K562 (cell line): ENCODE results near the gene LMOD1. TPM values are rescaled to one million over a fixed set of nuclear protein-coding genes. Genes with fewer than 3 reads are reported as not detected.

Source experiments
- EHMT2 ChIP-seq: fragments of 450-650 bp; IDR thresholded peaks from 2 replicates; pipeline ENCODE4 v1.6.1; 2018; ENCODE audit warnings: antibody characterized with exemption
- JUND ChIP-seq, 2 experiments: IDR thresholded peaks; 2 replicates in 1 of 2; 3 replicates in 1 of 2; pipeline ENCODE4 v1.6.1; 2011; ENCODE audit warnings: borderline replicate concordance in 2 of 2, low read depth in 2 of 2, low read length in 2 of 2, improper control_type of control experiment in 1 of 2, missing biosample characterization in 1 of 2, missing genetic modification characterization in 1 of 2, missing genetic modification reagents in 1 of 2
- KAT7 ChIP-seq: sonication (generic); formaldehyde crosslinking; IDR thresholded peaks from 2 replicates; pipeline ENCODE4 v1.8.0; 2022; ENCODE audit warnings: missing genetic modification reagents, mild to moderate bottlenecking, borderline replicate concordance
- KLF1 ChIP-seq: fragments of 450-650 bp; IDR thresholded peaks from 2 replicates; pipeline ENCODE4 v1.6.1; 2016; ENCODE audit warnings: missing genetic modification characterization, missing compliant biosample characterization
- KLF13 ChIP-seq: fragments of 450-650 bp; IDR thresholded peaks from 2 replicates; pipeline ENCODE4 v1.6.1; 2016; ENCODE audit warnings: missing genetic modification characterization, low read depth, mild to moderate bottlenecking, missing compliant biosample characterization, moderate library complexity, borderline replicate concordance
- NBN ChIP-seq: fragments of 450-650 bp; IDR thresholded peaks from 2 replicates; pipeline ENCODE4 v1.6.1; 2016; ENCODE audit warnings: low read depth, mild to moderate bottlenecking
- POLR2AphosphoS2 ChIP-seq: IDR thresholded peaks from 2 replicates; pipeline ENCODE4 v1.6.1; 2012; ENCODE audit warnings: low read length, improper control_type of control experiment
- PPARD ChIP-seq: fragments of 250-450 bp; sonication (Bioruptor Pico); IDR thresholded peaks from 2 replicates; pipeline ENCODE4 v1.8.0; 2022; ENCODE audit warnings: inconsistent platforms, mild to moderate bottlenecking, moderate library complexity
- PRMT5 ChIP-seq: sonication (generic); formaldehyde crosslinking; IDR thresholded peaks from 2 replicates; pipeline ENCODE4 v1.5.0; 2020; ENCODE audit warnings: missing genetic modification reagents
- RBM34 ChIP-seq: fragments of 200-400 bp; formaldehyde crosslinking; IDR thresholded peaks from 2 replicates; pipeline ENCODE4 v1.6.1; 2018; ENCODE audit warnings: low read length, borderline replicate concordance; ENCODE audit not compliant: insufficient read depth
- SIN3A ChIP-seq, 2 experiments: fragments of 150-350 bp in 1 of 2; IDR thresholded peaks; 2 replicates each; pipeline ENCODE4 v1.6.1; 2011 to 2016; ENCODE audit warnings: borderline replicate concordance in 2 of 2, low read depth in 2 of 2, low read length in 2 of 2, mild to moderate bottlenecking in 2 of 2, moderate library complexity in 2 of 2; ENCODE audit not compliant: control insufficient read depth in 1 of 2
- SRSF9 ChIP-seq: fragments of 200-400 bp; formaldehyde crosslinking; IDR thresholded peaks from 2 replicates; pipeline ENCODE4 v1.6.1; 2017; ENCODE audit warnings: low read depth, low read length, borderline replicate concordance
- TAF1 ChIP-seq: IDR thresholded peaks from 2 replicates; pipeline ENCODE4 v1.6.1; 2011; ENCODE audit warnings: mild to moderate bottlenecking, low read length, moderate library complexity; ENCODE audit not compliant: insufficient read depth, control insufficient read depth, severe bottlenecking; ENCODE audit errors: extremely low read depth
- TFAM ChIP-seq: fragments of 250-450 bp; sonication (Bioruptor Pico); conservative IDR thresholded peaks from 2 replicates; pipeline ENCODE4 v1.5.0; 2021; ENCODE audit warnings: mild to moderate bottlenecking, moderate library complexity
- XRCC5 ChIP-seq: fragments of 200-400 bp; formaldehyde crosslinking; IDR thresholded peaks from 2 replicates; pipeline ENCODE4 v1.6.1; 2017; ENCODE audit warnings: low read depth, mild to moderate bottlenecking, low read length
- ZBTB2 ChIP-seq: fragments of 450-650 bp; IDR thresholded peaks from 2 replicates; pipeline ENCODE4 v1.6.1; 2016; ENCODE audit warnings: antibody characterized with exemption
- ZC3H4 ChIP-seq: sonication (generic); formaldehyde crosslinking; IDR thresholded peaks from 2 replicates; pipeline ENCODE4 v1.9.0; 2021; ENCODE audit warnings: missing genetic modification reagents, borderline replicate concordance
- ZC3H8 ChIP-seq: fragments of 450-650 bp; IDR thresholded peaks from 2 replicates; pipeline ENCODE4 v1.6.1; 2017
- ZFX ChIP-seq: sonication (generic); formaldehyde crosslinking; IDR thresholded peaks from 2 replicates; pipeline ENCODE4 v1.8.0; 2022; ENCODE audit warnings: mild to moderate bottlenecking, missing genetic modification reagents, moderate library complexity
- ZNF445 ChIP-seq: fragments of 250-450 bp; sonication (Bioruptor Pico); IDR thresholded peaks from 2 replicates; pipeline ENCODE4 v1.4.0; 2020; ENCODE audit warnings: low read depth, mild to moderate bottlenecking, moderate library complexity
- ZNF75A ChIP-seq: fragments of 450-650 bp; formaldehyde crosslinking; IDR thresholded peaks from 2 replicates; pipeline ENCODE4 v1.4.0; 2020; ENCODE audit warnings: mild to moderate bottlenecking
- polyA plus RNA-seq, 8 experiments: library from polyadenylated mRNA; depleted of rRNA in 4 of 8; stranded (reverse) in 5 of 8; unstranded in 3 of 8; fragments of >200 nt; fragmentation: Nextera tagmentation in 2 of 8; fragmentation: Illumina TruSeq in 1 of 8; extraction: Ambion mirVana in 2 of 8; extraction: Trizol in 1 of 8; gene quantifications; 2 replicates each; pipeline versions ENCODE4 v1.2.1 to v1.2.3, GENCODE V29; 2011 to 2014; ENCODE audit warnings: inconsistent platforms in 1 of 8, missing spikeins in 1 of 8
- total RNA-seq, 7 experiments: library from RNA; depleted of rRNA in 6 of 7; stranded (reverse); fragments of >200 nt in 6 of 7; fragmentation: Illumina TruSeq in 2 of 7; extraction: Trizol in 2 of 7; gene quantifications; 2 replicates each; pipeline versions ENCODE4 v1.2.1 to v1.2.3, GENCODE V29; 2011 to 2021; ENCODE audit warnings: low replicate concordance in 1 of 7
- TF ChIP-seq, protein P1 (sequence below): sonication (generic); formaldehyde crosslinking; IDR thresholded peaks from 2 replicates; pipeline ENCODE4 v1.9.0; 2022; ENCODE audit warnings: mild to moderate bottlenecking, missing genetic modification reagents
- TF ChIP-seq, protein P2 (sequence below): fragments of 450-650 bp; IDR thresholded peaks from 2 replicates; pipeline ENCODE4 v1.6.1; 2016; ENCODE audit warnings: mild to moderate bottlenecking
- TF ChIP-seq, protein P3 (sequence below): fragments of 250-450 bp; sonication (Bioruptor Pico); IDR thresholded peaks from 2 replicates; pipeline ENCODE4 v1.8.0; 2021; ENCODE audit warnings: borderline replicate concordance, mild to moderate bottlenecking, moderate library complexity; ENCODE audit not compliant: poor library complexity, severe bottlenecking

The LMOD1 gene
- total and polyA plus RNA-seq, 9 of the 15 experiments (the other 6 are each of a cell fraction or from before 2014, with no cell fraction given), result 0.03 to 0.54 (median 0.38) TPM; not detected in 1

DNA sequence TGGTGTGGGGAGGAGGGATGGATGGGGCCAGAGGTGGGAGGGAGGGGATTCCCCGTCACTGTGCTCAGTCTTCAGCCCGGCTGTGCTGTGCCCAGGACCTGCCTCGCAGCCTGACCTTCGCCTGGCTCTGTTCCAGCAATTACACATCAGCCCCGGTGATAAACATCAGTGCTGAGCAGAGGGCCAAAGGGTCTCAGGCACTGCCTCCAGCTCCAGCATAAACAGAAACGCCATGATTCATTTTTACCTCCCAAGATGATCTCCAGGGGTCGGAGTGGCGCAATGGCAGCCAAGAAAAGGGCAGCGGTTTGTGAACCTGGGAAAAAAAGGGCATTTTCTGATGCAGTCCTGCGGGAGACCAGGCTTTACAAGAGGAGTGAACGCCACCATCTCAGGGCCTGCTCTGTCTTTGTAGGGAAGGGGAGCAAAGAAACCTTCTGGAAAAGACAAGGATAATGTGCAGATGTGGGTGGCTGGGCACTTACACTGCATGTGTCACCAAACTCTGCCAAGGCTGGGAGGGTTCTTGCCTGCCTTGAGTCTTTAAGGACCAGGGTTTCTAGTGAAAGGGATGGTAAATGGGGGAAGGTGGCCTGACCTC lies 29.6 kb downstream of the LMOD1 start (continued):
- TF ChIP-seq, protein P1, sequence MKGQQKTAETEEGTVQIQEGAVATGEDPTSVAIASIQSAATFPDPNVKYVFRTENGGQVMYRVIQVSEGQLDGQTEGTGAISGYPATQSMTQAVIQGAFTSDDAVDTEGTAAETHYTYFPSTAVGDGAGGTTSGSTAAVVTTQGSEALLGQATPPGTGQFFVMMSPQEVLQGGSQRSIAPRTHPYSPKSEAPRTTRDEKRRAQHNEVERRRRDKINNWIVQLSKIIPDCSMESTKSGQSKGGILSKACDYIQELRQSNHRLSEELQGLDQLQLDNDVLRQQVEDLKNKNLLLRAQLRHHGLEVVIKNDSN (CRISPR knock-in tag), result no peak
- TF ChIP-seq JUND (IDR thresholded peaks at IDR 0.05; ENCODE audit: borderline replicate concordance, low read depth, low read length), result peak; percentile 89
- TF ChIP-seq JUND (tag; IDR thresholded peaks at IDR 0.05; ENCODE audit: borderline replicate concordance, low read depth, low read length), result peak; percentile 89; the same call in 1 of the 3 replicates
- peak; percentile 31; the same call in 1 of the 2 replicates for TF ChIP-seq NBN
- TF ChIP-seq ZBTB2, result no peak
- no peak for TF ChIP-seq EHMT2
- no peak for TF ChIP-seq PRMT5 (CRISPR knock-in tag)
- no peak for TF ChIP-seq ZNF445 (CRISPR knock-in tag)
- TF ChIP-seq RBM34, result no peak
- no peak for TF ChIP-seq ZNF75A (CRISPR knock-in tag)
- TF ChIP-seq ZC3H8, result no peak
- no peak for TF ChIP-seq KLF1 (tag)
- no peak for TF ChIP-seq KAT7 (CRISPR knock-in tag)
- no peak for TF ChIP-seq KLF13
- TF ChIP-seq ZC3H4 (CRISPR knock-in tag), result no peak
- TF ChIP-seq, protein P2, sequence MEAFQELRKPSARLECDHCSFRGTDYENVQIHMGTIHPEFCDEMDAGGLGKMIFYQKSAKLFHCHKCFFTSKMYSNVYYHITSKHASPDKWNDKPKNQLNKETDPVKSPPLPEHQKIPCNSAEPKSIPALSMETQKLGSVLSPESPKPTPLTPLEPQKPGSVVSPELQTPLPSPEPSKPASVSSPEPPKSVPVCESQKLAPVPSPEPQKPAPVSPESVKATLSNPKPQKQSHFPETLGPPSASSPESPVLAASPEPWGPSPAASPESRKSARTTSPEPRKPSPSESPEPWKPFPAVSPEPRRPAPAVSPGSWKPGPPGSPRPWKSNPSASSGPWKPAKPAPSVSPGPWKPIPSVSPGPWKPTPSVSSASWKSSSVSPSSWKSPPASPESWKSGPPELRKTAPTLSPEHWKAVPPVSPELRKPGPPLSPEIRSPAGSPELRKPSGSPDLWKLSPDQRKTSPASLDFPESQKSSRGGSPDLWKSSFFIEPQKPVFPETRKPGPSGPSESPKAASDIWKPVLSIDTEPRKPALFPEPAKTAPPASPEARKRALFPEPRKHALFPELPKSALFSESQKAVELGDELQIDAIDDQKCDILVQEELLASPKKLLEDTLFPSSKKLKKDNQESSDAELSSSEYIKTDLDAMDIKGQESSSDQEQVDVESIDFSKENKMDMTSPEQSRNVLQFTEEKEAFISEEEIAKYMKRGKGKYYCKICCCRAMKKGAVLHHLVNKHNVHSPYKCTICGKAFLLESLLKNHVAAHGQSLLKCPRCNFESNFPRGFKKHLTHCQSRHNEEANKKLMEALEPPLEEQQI, result no peak
- no peak for TF ChIP-seq SRSF9
- no peak for TF ChIP-seq PPARD (CRISPR knock-in tag)
- TF ChIP-seq SIN3A (IDR thresholded peaks at IDR 0.05; ENCODE audit: borderline replicate concordance in 2 of 2, control insufficient read depth in 1 of 2, low read depth in 2 of 2, low read length in 2 of 2), result no peak
- no peak for TF ChIP-seq ZFX (CRISPR knock-in tag)
- TF ChIP-seq POLR2AphosphoS2, result no peak
- TF ChIP-seq TAF1, result no peak
- TF ChIP-seq TFAM (CRISPR knock-in tag), result no peak
- TF ChIP-seq, protein P3, sequence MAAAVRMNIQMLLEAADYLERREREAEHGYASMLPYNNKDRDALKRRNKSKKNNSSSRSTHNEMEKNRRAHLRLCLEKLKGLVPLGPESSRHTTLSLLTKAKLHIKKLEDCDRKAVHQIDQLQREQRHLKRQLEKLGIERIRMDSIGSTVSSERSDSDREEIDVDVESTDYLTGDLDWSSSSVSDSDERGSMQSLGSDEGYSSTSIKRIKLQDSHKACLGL, result no peak
- no peak for TF ChIP-seq XRCC5
